VCaP (cell line): ENCODE data around the gene APBB1IP.
A peak's percentile ranks its signal among the peaks of the same experiment; 100 is the strongest.

Source experiments
- H3K27ac ChIP-seq: fragments of 450-650 bp; 2 replicates; pipeline ENCODE4 v1.5.1; 2017
- TF ChIP-seq, protein P1 (sequence below): fragments of 450-650 bp; conservative IDR thresholded peaks from 2 replicates; pipeline ENCODE4 v1.5.1; 2017; ENCODE audit warnings: mild to moderate bottlenecking, moderate library complexity

Gene APBB1IP

DNA sequence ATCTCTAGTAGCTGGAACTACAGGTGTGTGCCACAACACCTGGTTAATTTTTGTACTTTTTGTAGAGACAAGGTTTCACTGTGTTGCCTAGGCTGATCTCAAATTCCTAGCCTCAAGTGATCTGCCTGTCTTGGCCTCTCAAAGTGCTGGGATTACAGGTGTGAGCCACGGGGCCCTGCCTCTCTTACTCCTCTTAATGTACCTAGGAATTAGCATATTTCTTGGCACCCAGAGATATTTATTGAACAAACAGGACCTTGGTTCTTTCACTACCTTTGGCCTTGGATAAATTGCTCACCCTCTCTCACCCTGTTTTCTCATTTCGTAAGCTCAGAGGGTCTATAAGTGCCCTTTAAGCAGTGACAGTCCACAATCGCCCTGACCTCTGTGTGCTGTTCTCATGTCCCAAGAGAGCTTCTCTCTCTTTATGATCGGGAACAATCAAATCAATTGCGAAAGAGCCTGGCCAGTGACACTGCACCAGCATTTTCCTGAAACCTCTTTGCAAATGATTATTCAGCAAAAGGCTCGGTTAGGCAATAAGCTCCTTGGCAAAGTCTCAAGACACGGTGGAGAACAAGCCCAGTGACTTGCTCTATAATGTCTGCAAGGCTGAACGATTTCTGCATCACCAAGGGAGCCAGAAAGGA lies 117.7 kb downstream of the APBB1IP start:
- no peak overlapping the region for H3K27ac ChIP-seq
- TF ChIP-seq, protein P1, sequence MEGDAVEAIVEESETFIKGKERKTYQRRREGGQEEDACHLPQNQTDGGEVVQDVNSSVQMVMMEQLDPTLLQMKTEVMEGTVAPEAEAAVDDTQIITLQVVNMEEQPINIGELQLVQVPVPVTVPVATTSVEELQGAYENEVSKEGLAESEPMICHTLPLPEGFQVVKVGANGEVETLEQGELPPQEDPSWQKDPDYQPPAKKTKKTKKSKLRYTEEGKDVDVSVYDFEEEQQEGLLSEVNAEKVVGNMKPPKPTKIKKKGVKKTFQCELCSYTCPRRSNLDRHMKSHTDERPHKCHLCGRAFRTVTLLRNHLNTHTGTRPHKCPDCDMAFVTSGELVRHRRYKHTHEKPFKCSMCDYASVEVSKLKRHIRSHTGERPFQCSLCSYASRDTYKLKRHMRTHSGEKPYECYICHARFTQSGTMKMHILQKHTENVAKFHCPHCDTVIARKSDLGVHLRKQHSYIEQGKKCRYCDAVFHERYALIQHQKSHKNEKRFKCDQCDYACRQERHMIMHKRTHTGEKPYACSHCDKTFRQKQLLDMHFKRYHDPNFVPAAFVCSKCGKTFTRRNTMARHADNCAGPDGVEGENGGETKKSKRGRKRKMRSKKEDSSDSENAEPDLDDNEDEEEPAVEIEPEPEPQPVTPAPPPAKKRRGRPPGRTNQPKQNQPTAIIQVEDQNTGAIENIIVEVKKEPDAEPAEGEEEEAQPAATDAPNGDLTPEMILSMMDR: no peak

DNA sequence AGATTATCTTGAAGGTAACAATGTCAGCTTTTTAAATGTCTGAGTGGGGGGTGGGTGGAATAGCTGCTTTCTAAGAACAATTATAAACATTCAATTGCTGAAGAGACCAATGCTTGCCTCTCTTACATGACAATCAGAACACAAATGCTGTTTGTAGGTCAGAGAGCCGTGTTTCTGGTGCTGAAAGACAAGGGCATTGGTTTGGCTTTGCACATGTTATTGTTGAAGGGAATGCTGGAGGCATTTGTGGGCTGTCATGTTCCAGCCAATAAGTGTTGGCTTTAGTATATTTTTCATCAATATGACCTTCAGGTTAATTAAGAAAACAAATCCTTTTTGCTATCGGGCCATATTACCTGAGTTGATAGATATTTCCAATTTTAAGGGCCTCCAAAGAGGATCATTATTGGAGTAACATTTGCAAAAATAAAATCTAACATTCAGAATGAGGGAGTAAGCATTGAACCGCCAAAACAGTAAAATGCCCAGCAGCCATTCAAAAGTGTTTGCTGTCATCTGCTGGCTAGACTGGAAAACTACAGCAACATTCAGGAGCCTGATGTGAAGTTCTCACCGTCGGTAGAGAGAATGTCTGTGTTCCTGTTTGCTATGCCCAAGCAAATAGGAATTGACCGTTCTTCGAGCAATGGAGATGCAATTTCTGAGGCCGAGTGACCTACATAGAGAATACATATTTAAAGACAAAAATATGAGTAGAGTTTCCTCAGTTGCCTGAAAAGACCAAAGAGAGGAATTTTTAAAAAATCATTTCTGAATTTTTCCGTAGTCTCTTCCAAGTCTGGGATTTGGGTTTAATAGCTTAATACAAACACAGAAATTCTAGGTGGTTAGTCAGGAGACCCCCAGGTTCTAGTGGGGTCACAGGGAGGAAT lies 118.9 kb downstream of the APBB1IP start:
- TF ChIP-seq, protein P1: peak; percentile 91
- H3K27ac ChIP-seq: no peak overlapping the region

DNA sequence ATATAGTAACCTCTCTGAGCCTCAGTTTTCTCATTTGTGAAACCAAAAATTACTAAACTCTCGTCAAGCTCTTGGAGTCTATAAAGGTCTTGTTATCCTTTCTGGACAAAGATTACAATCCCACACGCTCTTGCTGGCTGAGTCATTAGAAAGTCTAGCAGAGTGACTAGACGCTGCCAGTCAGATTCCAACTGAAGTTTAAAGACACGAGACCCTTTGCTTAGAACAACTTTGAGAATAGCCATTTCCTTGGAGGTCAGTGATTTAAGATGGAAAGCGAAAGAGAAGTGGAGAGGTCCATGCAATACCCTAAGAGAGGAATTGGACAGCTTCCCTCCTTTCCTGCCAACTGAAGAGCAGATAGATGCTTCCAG lies 119.5 kb downstream of the APBB1IP start:
- H3K27ac ChIP-seq: no peak overlapping the region

DNA sequence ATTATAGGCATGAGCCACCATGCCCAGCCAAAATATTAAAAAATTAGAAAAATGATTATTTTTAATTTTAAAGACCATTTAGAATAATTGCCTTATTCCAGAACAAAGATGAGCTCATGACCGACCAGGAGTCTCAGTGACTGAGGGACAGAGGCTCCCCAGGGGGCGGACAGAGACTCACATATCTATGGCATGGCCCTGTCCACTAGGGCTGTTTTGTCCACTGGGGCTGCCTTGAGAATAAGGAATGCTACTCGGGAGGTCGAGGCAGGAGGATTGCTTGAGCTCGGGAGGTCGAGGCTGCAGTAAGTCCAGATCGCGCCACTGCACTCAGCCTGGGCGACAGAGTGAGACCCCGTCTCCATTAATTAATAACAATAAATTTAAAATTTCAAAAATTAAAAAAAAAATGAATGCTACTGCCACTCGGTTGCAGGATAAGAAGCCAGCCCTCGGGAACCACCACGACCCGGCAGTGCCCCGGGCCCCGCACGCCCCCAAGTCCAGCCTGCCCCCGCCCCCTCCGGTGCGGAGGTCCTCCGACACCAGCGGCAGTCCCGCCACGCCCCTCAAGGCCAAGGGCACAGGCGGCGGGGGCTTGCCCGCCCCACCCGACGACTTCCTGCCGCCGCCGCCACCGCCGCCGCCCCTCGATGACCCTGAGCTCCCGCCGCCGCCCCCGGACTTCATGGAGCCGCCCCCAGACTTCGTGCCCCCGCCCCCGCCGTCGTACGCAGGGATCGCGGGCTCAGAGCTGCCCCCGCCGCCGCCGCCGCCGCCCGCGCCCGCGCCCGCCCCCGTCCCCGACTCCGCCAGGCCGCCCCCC lies 128.6 kb downstream of the APBB1IP start:
- H3K27ac ChIP-seq: no peak overlapping the region
- TF ChIP-seq, protein P1: no peak

More for the DNA sequence above, 119.5 kb downstream of the APBB1IP start:
- TF ChIP-seq, protein P1: no peak

DNA sequence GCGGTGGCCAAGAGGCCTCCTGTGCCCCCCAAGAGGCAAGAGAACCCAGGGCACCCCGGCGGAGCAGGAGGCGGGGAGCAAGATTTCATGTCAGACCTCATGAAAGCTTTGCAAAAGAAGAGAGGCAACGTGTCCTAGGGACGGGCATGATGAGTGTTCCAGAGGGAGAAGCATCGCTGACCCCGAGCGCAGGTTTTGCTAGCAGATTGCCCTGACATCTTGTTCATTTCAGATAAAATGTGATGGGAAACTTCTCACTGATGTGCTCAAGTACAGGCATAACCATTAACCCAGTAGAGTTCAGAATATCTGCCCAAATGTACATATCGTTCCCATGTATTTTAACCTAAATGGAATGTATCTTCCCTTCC lies 129.2 kb downstream of the APBB1IP start:
- TF ChIP-seq, protein P1: no peak

DNA sequence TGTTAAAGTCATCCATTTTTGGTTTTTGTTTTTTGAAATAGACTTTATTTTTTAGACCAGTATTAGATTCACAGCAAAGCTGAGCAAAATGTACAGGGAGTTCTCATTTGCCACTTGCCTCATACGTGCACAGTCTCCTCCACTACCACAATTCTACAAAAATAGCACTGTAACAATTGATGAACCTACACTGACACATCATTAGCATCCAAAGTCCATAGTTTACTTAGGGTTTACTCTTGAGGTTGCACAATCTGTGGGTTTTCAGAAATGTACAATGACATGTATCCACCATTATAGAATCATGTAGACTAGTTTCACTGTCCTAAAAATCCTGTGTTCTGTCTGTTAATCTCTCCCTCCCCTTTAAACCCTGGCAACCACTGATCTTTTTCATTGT lies 133.5 kb downstream of the APBB1IP start:
- no peak overlapping the region for H3K27ac ChIP-seq
- TF ChIP-seq, protein P1: no peak

More for the DNA sequence above, 129.2 kb downstream of the APBB1IP start:
- H3K27ac ChIP-seq: no peak overlapping the region

DNA sequence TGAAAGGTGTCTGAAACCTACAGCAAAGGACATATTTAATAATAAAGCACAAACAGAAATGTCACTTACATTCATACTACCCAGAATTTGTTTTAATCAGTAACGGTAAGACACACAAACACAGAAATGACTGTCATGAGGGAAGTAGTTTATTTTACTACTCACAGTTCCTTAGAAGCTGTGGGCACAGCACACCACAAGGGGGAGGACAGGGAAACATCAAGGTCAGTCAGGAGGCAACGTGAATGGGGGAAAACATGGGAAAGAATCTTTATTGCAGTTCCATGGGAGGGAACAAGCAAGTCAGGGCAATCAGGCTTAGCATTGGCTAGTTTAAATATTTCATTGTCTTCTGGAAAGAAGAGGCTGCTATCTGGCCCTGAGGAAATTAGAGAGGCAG lies 135.5 kb downstream of the APBB1IP start:
- TF ChIP-seq, protein P1: no peak
- H3K27ac ChIP-seq: no peak overlapping the region
